HG03139 (cell line): ENCODE results near the gene KDM5C.
"Not testable (repeated sequence)": the region's sequence is repeated elsewhere in the genome, so short reads cannot be mapped to it uniquely, and the experiment has no call there.

Source experiments
- ATAC-seq: cut with Tn5 transposase; IDR thresholded peaks from one replicate; pipeline ENCODE4 v1.9.1; 2021; ENCODE audit not compliant: unreplicated experiment

KDM5C gene

GRCh38 chrX:53194308-53194707 lies 30.7 kb downstream of the KDM5C start:
- ATAC-seq: no peak

DNA sequence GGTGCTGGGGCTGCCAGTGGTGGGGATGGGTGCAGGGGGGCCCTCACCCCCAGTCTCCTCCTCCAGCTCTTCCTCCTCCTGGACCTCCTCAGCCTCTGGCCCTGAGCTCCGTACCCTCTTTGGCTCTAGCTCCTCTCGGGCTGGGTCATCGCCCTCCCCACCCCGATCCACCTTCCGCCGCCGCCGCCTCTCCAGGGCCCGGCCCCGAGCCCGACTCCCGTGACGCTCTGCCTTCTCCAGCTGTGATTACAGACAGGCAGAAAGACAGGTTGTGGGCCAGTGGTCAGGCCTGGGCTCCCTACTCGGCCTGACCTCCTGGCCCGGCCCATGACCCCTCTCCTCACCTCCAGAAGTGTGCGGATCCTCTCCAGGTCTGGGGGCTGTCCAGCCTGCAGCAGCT lies 31.9 kb downstream of the KDM5C start:
- ATAC-seq: no peak

DNA sequence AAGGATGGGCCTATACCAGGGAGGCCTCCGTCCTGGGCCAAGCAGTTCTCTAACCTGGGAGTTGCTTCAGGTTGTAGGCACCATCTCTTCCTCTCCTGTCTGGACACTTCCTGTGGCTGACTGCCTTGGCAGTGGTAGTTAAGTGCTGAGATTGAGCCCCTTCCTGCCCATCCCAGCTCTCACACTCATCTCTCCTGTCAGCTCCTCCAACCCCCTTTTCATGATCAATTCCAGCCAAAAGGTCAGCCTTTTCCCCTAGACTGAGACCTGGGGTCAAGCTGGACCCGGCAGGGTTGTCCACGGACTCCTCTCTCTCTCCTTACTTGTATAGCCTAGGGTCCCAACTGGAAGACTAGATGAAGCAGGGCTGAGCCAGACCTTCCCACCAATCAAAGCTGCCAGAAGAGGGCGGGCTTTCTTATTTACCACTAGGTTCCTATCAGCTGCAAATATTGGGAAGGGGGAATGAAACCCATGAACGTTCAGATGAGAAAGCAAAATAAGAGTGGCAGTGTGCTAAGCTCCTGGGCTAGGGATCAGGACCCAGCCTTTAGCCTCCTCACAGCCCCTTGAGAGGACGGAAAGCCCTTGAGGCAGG lies 34.5 kb downstream of the KDM5C start:
- no peak for ATAC-seq

DNA sequence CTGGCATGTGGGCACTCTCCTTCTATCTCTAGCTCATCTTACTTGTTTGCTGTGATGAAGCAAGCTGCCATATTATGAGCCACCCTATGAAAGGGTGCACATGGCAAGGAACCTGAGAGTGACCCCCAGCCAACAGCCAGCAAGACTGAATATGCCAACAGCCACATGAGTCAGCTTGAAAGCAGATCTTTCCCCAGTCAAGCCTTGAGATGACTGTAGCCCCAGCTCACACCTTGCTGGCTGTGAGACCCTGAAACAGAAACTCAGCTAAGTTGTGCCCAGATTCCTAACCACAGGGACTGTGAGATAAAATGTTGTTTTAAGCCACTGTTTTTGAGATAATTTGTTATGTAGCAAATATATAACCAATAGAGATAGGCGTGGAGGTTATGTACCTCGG lies 36.2 kb downstream of the KDM5C start:
- ATAC-seq: no peak

DNA sequence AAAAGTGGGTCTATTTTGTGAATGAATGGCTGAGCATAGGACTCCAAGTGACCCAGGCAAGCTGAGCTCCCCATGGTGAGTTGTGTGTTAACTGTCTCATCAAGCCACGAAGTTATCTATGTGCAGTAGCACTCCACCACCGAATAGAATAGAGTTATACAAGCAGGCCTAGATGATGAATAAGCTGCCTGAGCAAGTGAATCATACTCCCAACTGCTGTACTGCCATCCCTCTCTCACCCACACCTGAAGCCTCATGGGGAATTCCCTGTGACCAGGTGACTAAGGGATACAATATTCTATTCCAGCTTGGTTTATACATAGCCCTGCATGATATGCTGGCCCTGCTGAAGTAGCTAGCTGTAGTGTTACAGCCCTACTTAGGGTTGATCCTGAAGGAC lies 38.7 kb downstream of the KDM5C start:
- no peak for ATAC-seq

- no peak for ATAC-seq
Measured at GRCh38 chrX:53184836-53185235, 40.2 kb downstream of the KDM5C start.

DNA sequence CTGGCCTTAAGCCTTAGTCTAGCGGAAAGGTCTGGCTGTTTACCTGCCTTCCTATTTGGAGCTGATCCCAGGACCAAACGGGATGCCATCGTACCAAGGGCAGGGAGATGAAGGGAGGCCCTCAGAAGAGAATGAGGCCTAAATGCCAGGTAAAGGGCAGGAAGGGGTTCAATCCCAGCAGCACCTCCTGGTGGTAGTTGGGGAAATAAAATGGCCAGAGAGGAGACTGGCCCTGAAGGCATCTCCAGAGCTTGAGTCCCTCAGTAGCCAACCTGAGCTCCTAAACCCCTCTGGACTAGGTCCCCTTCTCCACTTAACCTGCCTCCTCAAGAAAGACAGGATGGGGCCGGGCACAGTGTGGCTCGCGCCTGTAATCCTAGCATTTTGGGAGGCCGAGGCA lies 53.7 kb downstream of the KDM5C start:
- no peak for ATAC-seq

DNA sequence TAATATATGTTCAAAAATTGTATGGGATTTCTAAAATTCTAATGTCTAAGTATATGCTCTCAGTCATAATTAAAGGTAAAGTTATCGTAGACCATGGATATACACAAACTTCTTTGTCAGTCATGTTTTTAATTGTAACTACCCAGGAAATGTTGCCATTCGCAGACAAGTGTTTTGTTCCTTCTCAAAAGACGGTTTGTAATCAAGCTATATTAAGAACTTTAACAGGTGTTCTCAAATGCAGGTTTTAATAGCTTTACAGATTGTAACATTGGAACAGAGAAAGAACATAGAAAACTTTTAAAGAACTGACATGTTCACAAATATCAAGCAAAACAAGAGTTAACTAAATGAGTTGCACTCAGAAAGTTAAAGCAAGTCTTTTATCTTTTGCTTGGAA lies 58.9 kb downstream of the KDM5C start:
- ATAC-seq: no peak

- ATAC-seq: not testable (repeated sequence)
Measured at GRCh38 chrX:53164566-53164965, 60.4 kb downstream of the KDM5C start.

DNA sequence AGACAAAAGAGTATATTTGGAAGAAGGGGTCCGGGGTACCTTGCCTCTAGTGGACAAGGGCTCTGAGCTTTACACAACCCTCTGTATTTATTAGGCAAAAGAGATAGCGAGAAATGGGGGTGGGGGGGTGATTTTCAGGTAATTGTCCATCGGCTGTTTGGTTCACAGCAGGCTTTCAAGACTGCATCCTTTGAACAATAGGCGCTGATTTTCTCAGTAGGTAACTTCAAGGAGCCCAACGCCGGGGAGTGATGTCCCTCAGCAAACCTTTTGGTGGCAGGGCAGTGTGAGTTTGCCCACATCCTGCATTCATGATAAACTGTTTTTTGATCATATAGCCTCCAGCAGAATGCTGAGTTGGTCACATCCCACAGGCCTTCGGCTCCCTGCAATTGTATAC lies 61.6 kb downstream of the KDM5C start:
- ATAC-seq: no peak

DNA sequence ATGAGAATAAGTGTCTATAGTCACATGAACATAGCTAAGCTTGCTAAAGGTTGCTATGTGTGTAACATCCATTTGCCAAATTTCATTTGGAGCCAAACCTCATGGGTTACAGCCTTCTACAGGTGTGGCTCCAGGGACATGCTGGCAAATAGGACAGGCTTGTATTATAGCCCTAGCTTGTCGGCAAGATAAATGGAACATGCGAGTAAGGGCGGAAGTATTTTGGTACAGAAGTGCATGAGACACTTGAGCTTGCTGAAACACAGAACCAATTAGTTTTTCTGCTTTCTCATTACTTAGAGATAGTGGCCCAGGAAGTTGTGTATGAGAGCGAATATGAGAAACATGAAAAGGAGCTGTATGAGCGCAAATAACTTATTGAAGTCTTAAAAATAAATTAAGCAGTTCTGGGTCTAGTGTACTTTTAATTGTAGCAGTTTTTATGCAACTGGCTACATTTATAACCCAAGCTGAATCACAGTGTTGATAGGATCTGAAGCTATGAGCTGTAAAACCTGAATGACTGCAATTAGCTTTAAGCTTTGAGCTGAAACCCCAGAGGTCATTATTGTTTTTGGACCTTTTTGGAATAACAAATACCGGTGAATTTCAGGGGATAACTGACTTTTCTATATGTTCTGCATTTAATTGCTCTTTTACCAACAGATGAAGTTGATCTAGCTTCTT lies 64.6 kb downstream of the KDM5C start:
- no peak for ATAC-seq

- ATAC-seq: no peak
Measured at GRCh38 chrX:53159184-53159583, 65.8 kb downstream of the KDM5C start.

DNA sequence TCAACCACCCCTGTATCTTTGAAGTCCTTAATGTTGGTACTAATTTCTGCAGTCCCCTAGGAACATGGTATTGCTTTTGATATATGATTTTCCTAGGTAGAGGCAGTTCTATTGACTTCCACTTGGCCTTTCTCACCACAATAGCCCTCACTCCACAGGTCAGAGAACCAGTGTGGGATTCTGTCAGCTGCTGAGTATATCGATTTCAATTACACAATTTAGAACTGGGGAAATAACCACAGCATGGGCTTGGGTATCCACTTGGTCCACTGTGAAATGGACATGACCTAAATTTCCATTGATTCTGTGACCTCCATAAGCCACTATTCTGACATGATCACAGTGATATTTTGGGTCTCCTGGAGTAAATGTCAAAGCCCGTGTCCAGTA lies 68.8 kb downstream of the KDM5C start:
- ATAC-seq: no peak

DNA sequence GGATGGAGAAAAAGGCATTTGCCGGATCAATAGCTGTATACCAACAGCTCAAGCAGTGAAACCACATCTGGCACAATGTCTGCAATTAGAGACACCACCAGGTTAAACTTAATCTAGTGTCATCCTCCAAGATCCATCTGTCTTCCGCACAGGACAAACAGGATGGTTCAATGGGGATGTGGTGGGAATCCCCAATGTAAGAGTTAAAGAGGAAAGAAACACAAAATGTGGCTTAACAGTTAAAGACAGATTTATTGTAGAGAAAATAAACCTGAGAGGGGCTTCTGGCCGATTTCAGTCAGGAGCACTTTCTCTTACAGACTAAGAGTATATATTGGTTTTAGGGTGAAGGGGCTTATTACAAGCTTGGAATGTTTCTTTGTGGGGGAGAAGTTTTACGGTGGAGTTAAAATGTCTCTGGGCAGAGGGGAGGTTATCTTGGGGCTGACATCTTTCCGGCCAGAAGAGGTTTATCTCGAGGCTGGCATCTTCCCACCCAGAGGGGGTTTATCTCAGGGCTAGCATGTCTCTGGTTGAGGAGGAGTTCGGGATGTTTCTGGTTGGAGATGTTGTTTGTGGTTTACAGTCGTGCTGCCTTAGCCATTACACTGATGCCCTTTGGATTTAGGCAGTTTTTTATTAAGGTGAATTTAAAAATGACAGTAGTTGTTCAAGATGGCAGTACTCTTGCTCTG lies 69.3 kb downstream of the KDM5C start:
- ATAC-seq: no peak

GRCh38 chrX:53153581-53153980 lies 71.4 kb downstream of the KDM5C start:
- ATAC-seq: no peak
